Sigmoid colon (tissue), 7 donors: ENCODE measurements around the gene VAMP1. TPM values are rescaled to one million over a fixed set of nuclear protein-coding genes. Genes with fewer than 3 reads are reported as not detected.
"Not testable (repeated sequence)": the region's sequence is repeated elsewhere in the genome, so short reads cannot be mapped to it uniquely, and the experiment has no call there.

ENCODE experiments used
- DNase-seq: peaks from one replicate; pipeline ENCODE4 v3.0.0-alpha.2; 2019
- H3K27ac ChIP-seq, 4 donors: fragments of 200-600 bp; sonication (generic); one replicate each; pipeline ENCODE4 v1.5.1; 2016 to 2019; ENCODE audit warnings: mild to moderate bottlenecking in 1 of 4
- H3K27me3 ChIP-seq, 3 donors: fragments of 200-600 bp; sonication (generic); one replicate each; pipeline ENCODE4 v1.5.1; 2019; ENCODE audit warnings: mild to moderate bottlenecking in 1 of 3
- H3K36me3 ChIP-seq, 4 donors: fragments of 200-600 bp; sonication (generic); one replicate each; pipeline ENCODE4 v1.5.1; 2016 to 2019
- H3K4me1 ChIP-seq, 4 donors: fragments of 200-600 bp; sonication (generic); one replicate each; pipeline ENCODE4 v1.5.1; 2017 to 2019
- H3K4me3 ChIP-seq, 4 donors: fragments of 200-600 bp; sonication (generic); one replicate each; pipeline ENCODE4 v1.5.1; 2017 to 2019; ENCODE audit warnings: mild to moderate bottlenecking in 2 of 4, moderate library complexity in 1 of 4
- H3K9me3 ChIP-seq, 4 donors: fragments of 200-600 bp in 3 of 4; sonication (generic) in 3 of 4; one replicate each; pipeline versions ENCODE4 v1.5.1 to v1.6.1; 2013 to 2019
- CTCF ChIP-seq, 4 experiments: fragments of 450-650 bp in 3 of 4; fragments of 200-600 bp in 1 of 4; IDR thresholded peaks; one replicate each; pipeline ENCODE4 v1.5.1; 2016 to 2019; ENCODE audit warnings: antibody characterized with exemption in 4 of 4, mild to moderate bottlenecking in 3 of 4, moderate library complexity in 2 of 4
- EP300 ChIP-seq, 4 donors: sonication (generic); formaldehyde crosslinking; IDR thresholded peaks; one replicate each; pipeline ENCODE4 v1.6.1; 2017; ENCODE audit warnings: antibody characterized with exemption in 4 of 4
- POLR2A ChIP-seq, 2 donors: fragments of 450-650 bp; IDR thresholded peaks; one replicate each; pipeline ENCODE4 v1.6.1; 2016; ENCODE audit warnings: antibody characterized with exemption in 2 of 2, mild to moderate bottlenecking in 2 of 2, moderate library complexity in 2 of 2
- POLR2AphosphoS5 ChIP-seq, 4 donors: sonication (generic); formaldehyde crosslinking; IDR thresholded peaks; one replicate each; pipeline ENCODE4 v1.6.1; 2017; ENCODE audit warnings: antibody characterized with exemption in 4 of 4
- WGBS, 2 donors: extraction: QIAGEN DNeasy Blood & Tissue Kit; methylation state at CpG; one replicate each; pipeline ENCODE4 v1.1.7; 2013; 5-methylcytosine and 5-hydroxymethylcytosine counted together
- intact Hi-C: fragments of 100-400 bp; cut with DNase I; formaldehyde crosslinking; loops from one replicate; pipeline ENCODE4 v1.15.1; 2023
- polyA plus RNA-seq, 3 donors: library from polyadenylated mRNA; stranded (reverse); fragments of 200-250 nt; gene quantifications; one replicate each; pipeline ENCODE4 v1.2.3, GENCODE V29; 2013
- total RNA-seq, 4 donors: library from RNA; depleted of rRNA; stranded (reverse); fragments of >200 nt; gene quantifications; one replicate each; pipeline ENCODE4 v1.1.0, GENCODE V29; 2016
- donor health status: healthy with polysubstance abuse.
- donor health status: Bipolar disorder and iron deficiency.
- donor health status: healthy.

The VAMP1 gene
- total and polyA plus RNA-seq, 7 donors, result 2.3 to 44.0 (median 12.8) TPM

GRCh38 chr12:6469092-6469491 lies 1.4 kb downstream of the VAMP1 start:
- 69 to 80% methylated on average over 6 of the region's 6 CpGs for WGBS, 2 donors
- Histone ChIP-seq H3K4me3 (peak overlapping the region in 3 of 4 donors; percentile 63 to 81 (median 79)), H3K4me1 (peaks cover 0 to 39% (median 33%) of the 10 kb centered on the region in 4 donors), H3K27ac (peak overlapping the region; percentile 89 to 92 (median 90)), H3K27me3 (no peaks in the 10 kb centered on the region), H3K9me3 (no peaks in the 10 kb centered on the region), H3K36me3 (peaks cover 7 to 24% (median 9%) of the 10 kb centered on the region in 4 donors)
- intact Hi-C loops, result no loop called here
- no peak for TF ChIP-seq POLR2AphosphoS5 (IDR thresholded peaks at IDR 0.05)
- no peak for TF ChIP-seq CTCF (IDR thresholded peaks at IDR 0.05)
- TF ChIP-seq POLR2A (IDR thresholded peaks at IDR 0.05), result no peak
- DNase-seq, result no peak

- peaks cover 0 to 39% (median 33%) of the 10 kb centered on the region in 4 donors for H3K4me1 ChIP-seq
Observed at GRCh38 chr12:6468283-6468575, 2.2 kb downstream of the VAMP1 start.

GRCh38 chr12:6467571-6468282 lies 2.8 kb downstream of the VAMP1 start:
- Histone ChIP-seq H3K4me1 (peaks cover 0 to 39% (median 33%) of the 10 kb centered on the region in 4 donors), H3K27ac (peak overlapping the region in 1 of 4 donors; percentile 90), H3K36me3 (peaks cover 19 to 37% (median 22%) of the 10 kb centered on the region in 4 donors)
- 86 to 93% methylated on average over 9 of the region's 9 CpGs for whole genome bisulfite sequencing, 2 donors
- H3K4me3 ChIP-seq, intact Hi-C loops, H3K27me3 ChIP-seq, DNase-seq, H3K9me3 ChIP-seq: not testable (repeated sequence)

More at GRCh38 chr12:6468283-6468575, 2.2 kb downstream of the VAMP1 start:
- DNase-seq, result no peak
- H3K4me3 ChIP-seq, result no peak overlapping the region
- no peak for TF ChIP-seq POLR2A (IDR thresholded peaks at IDR 0.05)
- no peak for TF ChIP-seq POLR2AphosphoS5 (IDR thresholded peaks at IDR 0.05)
- no peak for TF ChIP-seq EP300 (IDR thresholded peaks at IDR 0.05)
- TF ChIP-seq CTCF (IDR thresholded peaks at IDR 0.05), result no peak
- peaks cover 16 to 32% (median 18%) of the 10 kb centered on the region in 4 donors for H3K36me3 ChIP-seq
- intact Hi-C loops, result no loop called here
- H3K27me3 ChIP-seq, result no peaks in the 10 kb centered on the region
- H3K27ac ChIP-seq, result peak overlapping the region in 2 of 4 donors; percentile 90
- no peaks in the 10 kb centered on the region for H3K9me3 ChIP-seq

- H3K27me3 ChIP-seq, DNase-seq, H3K4me3 ChIP-seq, intact Hi-C loops, H3K9me3 ChIP-seq: not testable (repeated sequence)
- peaks cover 19 to 47% (median 31%) of the 10 kb centered on the region in 4 donors for H3K36me3 ChIP-seq
- 75 to 96% methylated on average over 4 of the region's 4 CpGs for WGBS, 2 donors
- H3K4me1 ChIP-seq, result peaks cover 0 to 39% (median 33%) of the 10 kb centered on the region in 4 donors
- H3K27ac ChIP-seq, result peak overlapping the region in 1 of 4 donors; percentile 27
Observed at GRCh38 chr12:6466751-6467150, 3.7 kb downstream of the VAMP1 start.

- 78 to 88% methylated on average over 5 of the region's 5 CpGs for WGBS, 2 donors
- intact Hi-C loops, result no loop called here
- Histone ChIP-seq H3K4me3 (no peak overlapping the region), H3K27ac (peak overlapping the region in 1 of 4 donors; percentile 27), H3K9me3 (no peaks in the 10 kb centered on the region), H3K27me3 (no peaks in the 10 kb centered on the region), H3K4me1 (peaks cover 0 to 40% (median 30%) of the 10 kb centered on the region in 4 donors), H3K36me3 (peaks cover 23 to 53% (median 37%) of the 10 kb centered on the region in 4 donors)
- no peak for TF ChIP-seq CTCF (IDR thresholded peaks at IDR 0.05)
- TF ChIP-seq POLR2A (IDR thresholded peaks at IDR 0.05), result no peak
- no peak for TF ChIP-seq POLR2AphosphoS5 (IDR thresholded peaks at IDR 0.05)
- no peak for TF ChIP-seq EP300 (IDR thresholded peaks at IDR 0.05)
- no peak for DNase-seq
Observed at GRCh38 chr12:6466184-6466573, 4.3 kb downstream of the VAMP1 start.
